Sigmoid colon (tissue), 7 donors: ENCODE measurements around the gene IGF2R. TPM values are rescaled to one million over a fixed set of nuclear protein-coding genes. Genes with fewer than 3 reads are reported as not detected.
"Not testable (repeated sequence)": the region's sequence is repeated elsewhere in the genome, so short reads cannot be mapped to it uniquely, and the experiment has no call there.

Experiments
- DNase-seq: peaks from one replicate; pipeline ENCODE4 v3.0.0-alpha.2; 2019
- H3K27ac ChIP-seq, 4 donors: fragments of 200-600 bp; sonication (generic); one replicate each; pipeline ENCODE4 v1.5.1; 2016 to 2019; ENCODE audit warnings: mild to moderate bottlenecking in 1 of 4
- H3K27me3 ChIP-seq, 3 donors: fragments of 200-600 bp; sonication (generic); one replicate each; pipeline ENCODE4 v1.5.1; 2019; ENCODE audit warnings: mild to moderate bottlenecking in 1 of 3
- H3K36me3 ChIP-seq, 4 donors: fragments of 200-600 bp; sonication (generic); one replicate each; pipeline ENCODE4 v1.5.1; 2016 to 2019
- H3K4me1 ChIP-seq, 4 donors: fragments of 200-600 bp; sonication (generic); one replicate each; pipeline ENCODE4 v1.5.1; 2017 to 2019
- H3K4me3 ChIP-seq, 4 donors: fragments of 200-600 bp; sonication (generic); one replicate each; pipeline ENCODE4 v1.5.1; 2017 to 2019; ENCODE audit warnings: mild to moderate bottlenecking in 2 of 4, moderate library complexity in 1 of 4
- H3K9me3 ChIP-seq, 4 donors: fragments of 200-600 bp in 3 of 4; sonication (generic) in 3 of 4; one replicate each; pipeline versions ENCODE4 v1.5.1 to v1.6.1; 2013 to 2019
- CTCF ChIP-seq, 4 experiments: fragments of 450-650 bp in 3 of 4; fragments of 200-600 bp in 1 of 4; IDR thresholded peaks; one replicate each; pipeline ENCODE4 v1.5.1; 2016 to 2019; ENCODE audit warnings: antibody characterized with exemption in 4 of 4, mild to moderate bottlenecking in 3 of 4, moderate library complexity in 2 of 4
- EP300 ChIP-seq, 4 donors: sonication (generic); formaldehyde crosslinking; IDR thresholded peaks; one replicate each; pipeline ENCODE4 v1.6.1; 2017; ENCODE audit warnings: antibody characterized with exemption in 4 of 4
- POLR2A ChIP-seq, 2 donors: fragments of 450-650 bp; IDR thresholded peaks; one replicate each; pipeline ENCODE4 v1.6.1; 2016; ENCODE audit warnings: antibody characterized with exemption in 2 of 2, mild to moderate bottlenecking in 2 of 2, moderate library complexity in 2 of 2
- POLR2AphosphoS5 ChIP-seq, 4 donors: sonication (generic); formaldehyde crosslinking; IDR thresholded peaks; one replicate each; pipeline ENCODE4 v1.6.1; 2017; ENCODE audit warnings: antibody characterized with exemption in 4 of 4
- WGBS, 2 donors: extraction: QIAGEN DNeasy Blood & Tissue Kit; methylation state at CpG; one replicate each; pipeline ENCODE4 v1.1.7; 2013; 5-methylcytosine and 5-hydroxymethylcytosine counted together
- intact Hi-C: fragments of 100-400 bp; cut with DNase I; formaldehyde crosslinking; loops from one replicate; pipeline ENCODE4 v1.15.1; 2023
- polyA plus RNA-seq, 3 donors: library from polyadenylated mRNA; stranded (reverse); fragments of 200-250 nt; gene quantifications; one replicate each; pipeline ENCODE4 v1.2.3, GENCODE V29; 2013
- total RNA-seq, 4 donors: library from RNA; depleted of rRNA; stranded (reverse); fragments of >200 nt; gene quantifications; one replicate each; pipeline ENCODE4 v1.1.0, GENCODE V29; 2016
- donor health status: healthy with polysubstance abuse.
- donor health status: Bipolar disorder and iron deficiency.
- donor health status: healthy.

IGF2R gene
- total and polyA plus RNA-seq, 7 donors: 3.6 to 80.9 (median 41.3) TPM

- no peaks in the 10 kb centered on the region for H3K9me3 ChIP-seq
- DNase-seq: no peak
- WGBS, 2 donors: 78 to 92% methylated on average over 6 of the region's 6 CpGs
- H3K27me3 ChIP-seq: no peaks in the 10 kb centered on the region
- H3K4me1 ChIP-seq: peaks cover 0 to 9% (median 3%) of the 10 kb centered on the region in 4 donors
- no peak overlapping the region for H3K27ac ChIP-seq
- intact Hi-C loops: no loop called here
- no peak overlapping the region for H3K4me3 ChIP-seq
- H3K36me3 ChIP-seq: peaks cover 0 to 8% (median 0%) of the 10 kb centered on the region in 4 donors
- TF ChIP-seq POLR2A (IDR thresholded peaks at IDR 0.05) (no peak), CTCF (IDR thresholded peaks at IDR 0.05) (no peak), POLR2AphosphoS5 (IDR thresholded peaks at IDR 0.05) (no peak), EP300 (IDR thresholded peaks at IDR 0.05) (no peak)
Measured at GRCh38 chr6:159999240-159999671, 30.4 kb downstream of the IGF2R start.

DNA sequence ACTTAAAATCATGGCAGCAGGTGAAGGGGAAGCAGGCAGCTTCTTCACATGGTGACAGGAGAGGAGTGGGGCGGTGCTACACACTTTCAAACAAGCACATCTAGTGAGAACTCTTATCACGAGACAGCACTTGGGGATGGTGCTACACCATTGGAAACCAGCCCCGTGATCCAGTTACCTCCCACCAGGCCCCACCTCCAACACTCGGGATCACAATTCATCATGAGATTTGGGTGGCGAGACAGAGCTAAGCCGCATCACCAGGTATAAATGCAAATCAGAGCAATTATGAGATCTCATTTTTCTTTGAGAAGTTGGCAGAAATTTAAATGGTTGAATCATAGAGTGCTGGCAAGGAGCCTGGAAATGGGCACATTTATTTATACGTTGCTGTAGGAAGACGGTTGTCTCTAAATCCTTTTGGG lies 31.4 kb downstream of the IGF2R start:
- no peak for DNase-seq
- H3K4me3 ChIP-seq: no peak overlapping the region
- H3K4me1 ChIP-seq: peaks cover 0 to 9% (median 3%) of the 10 kb centered on the region in 4 donors
- peaks cover 0 to 8% (median 0%) of the 10 kb centered on the region in 4 donors for H3K36me3 ChIP-seq
- H3K27me3 ChIP-seq: no peaks in the 10 kb centered on the region
- H3K9me3 ChIP-seq: no peaks in the 10 kb centered on the region
- WGBS, 2 donors: 90 to 94% methylated on average over 8 of the region's 8 CpGs
- intact Hi-C loops: no loop called here
- TF ChIP-seq EP300 (IDR thresholded peaks at IDR 0.05): no peak
- no peak for TF ChIP-seq CTCF (IDR thresholded peaks at IDR 0.05)
- no peak for TF ChIP-seq POLR2AphosphoS5 (IDR thresholded peaks at IDR 0.05)
- TF ChIP-seq POLR2A (IDR thresholded peaks at IDR 0.05): no peak
- H3K27ac ChIP-seq: no peak overlapping the region

GRCh38 chr6:160000893-160001427 lies 32.1 kb downstream of the IGF2R start:
- H3K36me3 ChIP-seq, H3K27me3 ChIP-seq, DNase-seq, intact Hi-C loops, H3K9me3 ChIP-seq, H3K4me3 ChIP-seq, H3K27ac ChIP-seq: not testable (repeated sequence)
- 89 to 92% methylated on average over 9 of the region's 9 CpGs for WGBS, 2 donors
- peaks cover 0 to 12% (median 4%) of the 10 kb centered on the region in 4 donors for H3K4me1 ChIP-seq

- 60 to 62% methylated on average over 2 of the region's 2 CpGs for WGBS, 2 donors
Measured at GRCh38 chr6:160002882-160003281, 34.0 kb downstream of the IGF2R start.

DNA sequence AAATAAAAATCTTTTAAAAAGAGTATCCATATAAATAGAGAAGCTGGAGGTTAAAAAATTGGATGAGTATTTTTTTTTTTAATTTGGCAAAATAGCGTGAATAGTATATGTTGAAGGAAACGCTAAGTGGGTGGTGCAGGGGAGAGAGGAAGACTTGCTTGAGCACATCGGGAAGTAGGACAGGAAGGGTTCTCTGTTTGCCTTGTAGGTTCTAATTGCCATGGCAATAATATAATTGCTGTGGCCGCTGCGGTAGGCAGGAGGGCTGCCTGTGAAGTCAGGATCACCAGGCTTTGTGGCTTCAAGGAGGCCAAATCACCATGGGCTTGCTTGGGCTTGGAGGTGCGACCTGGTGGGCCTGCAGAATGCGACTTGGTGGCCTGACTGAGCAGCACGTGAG lies 35.1 kb downstream of the IGF2R start:
- Histone ChIP-seq H3K27me3 (no peaks in the 10 kb centered on the region), H3K27ac (no peak overlapping the region), H3K4me1 (peaks cover 0 to 13% (median 6%) of the 10 kb centered on the region in 4 donors), H3K4me3 (no peak overlapping the region), H3K36me3 (peaks cover 0 to 5% (median 0%) of the 10 kb centered on the region in 4 donors), H3K9me3 (no peaks in the 10 kb centered on the region)
- intact Hi-C loops: no loop called here
- TF ChIP-seq POLR2AphosphoS5 (IDR thresholded peaks at IDR 0.05): no peak
- no peak for TF ChIP-seq POLR2A (IDR thresholded peaks at IDR 0.05)
- no peak for TF ChIP-seq CTCF (IDR thresholded peaks at IDR 0.05)
- TF ChIP-seq EP300 (IDR thresholded peaks at IDR 0.05): no peak
- no peak for DNase-seq
- WGBS, 2 donors: 58 to 92% methylated on average over 8 of the region's 8 CpGs

More at GRCh38 chr6:160002882-160003281, 34.0 kb downstream of the IGF2R start:
- no peak overlapping the region for H3K4me3 ChIP-seq
- H3K4me1 ChIP-seq: peaks cover 0 to 13% (median 5%) of the 10 kb centered on the region in 4 donors
- peaks cover 0 to 8% (median 0%) of the 10 kb centered on the region in 4 donors for H3K36me3 ChIP-seq
- no peaks in the 10 kb centered on the region for H3K9me3 ChIP-seq
- TF ChIP-seq POLR2AphosphoS5 (IDR thresholded peaks at IDR 0.05): no peak
- no peak for TF ChIP-seq CTCF (IDR thresholded peaks at IDR 0.05)
- no peak for TF ChIP-seq EP300 (IDR thresholded peaks at IDR 0.05)
- TF ChIP-seq POLR2A (IDR thresholded peaks at IDR 0.05): no peak
- DNase-seq: no peak
- no peaks in the 10 kb centered on the region for H3K27me3 ChIP-seq
- no peak overlapping the region for H3K27ac ChIP-seq
- intact Hi-C loops: no loop called here
